Measurements from ENCODE around the gene PRPSAP1.
"Not testable (repeated sequence)": the region's sequence is repeated elsewhere in the genome, so short reads cannot be mapped to it uniquely, and the experiment has no call there.

PRPSAP1 gene

DNA sequence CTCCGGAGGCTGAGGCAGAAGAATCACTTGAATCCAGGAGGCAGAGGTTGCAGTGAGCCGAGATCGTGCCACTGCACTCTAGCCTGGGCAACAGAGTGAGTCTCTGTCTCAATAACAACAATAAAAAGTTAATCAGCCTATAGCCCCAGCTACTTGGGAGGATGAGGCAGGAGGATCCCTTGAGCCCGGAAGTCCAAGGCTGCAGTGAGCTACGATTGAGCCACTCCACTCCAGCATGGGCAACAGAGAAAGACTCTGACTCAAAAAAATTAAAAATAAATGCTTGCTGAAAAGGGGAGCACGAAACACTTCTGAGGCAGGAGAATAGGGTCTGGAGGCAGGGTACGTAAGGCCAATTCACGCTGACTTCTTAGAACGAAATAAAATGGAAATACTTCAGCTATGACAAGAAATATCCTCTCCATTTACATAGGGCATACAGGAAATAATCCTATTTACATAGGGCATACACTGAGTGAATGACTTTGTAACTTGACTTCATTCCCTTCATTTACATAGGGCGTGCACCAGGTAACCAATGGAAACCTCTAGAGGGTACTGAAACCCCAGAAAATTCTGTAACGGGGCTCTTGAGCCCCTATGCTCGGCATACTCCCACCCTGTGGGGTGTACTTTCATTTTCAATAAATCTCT, 3.2 kb upstream of the PRPSAP1 start:
- Histone ChIP-seq H3K9ac (ENCODE audit: low read depth, low read length) (no peak overlapping the region), H3K9me3 (ENCODE audit: control insufficient read depth, insufficient read depth, low read length) (no peaks in the 10 kb centered on the region), H3K36me3 (ENCODE audit: insufficient read depth, low read length) (no peaks in the 10 kb centered on the region), H3K4me1 (ENCODE audit: insufficient read depth, low read length) (0 out of 2 replicates have a peak, but pooled peaks cover 4% of the 10 kb centered on the region)

DNA sequence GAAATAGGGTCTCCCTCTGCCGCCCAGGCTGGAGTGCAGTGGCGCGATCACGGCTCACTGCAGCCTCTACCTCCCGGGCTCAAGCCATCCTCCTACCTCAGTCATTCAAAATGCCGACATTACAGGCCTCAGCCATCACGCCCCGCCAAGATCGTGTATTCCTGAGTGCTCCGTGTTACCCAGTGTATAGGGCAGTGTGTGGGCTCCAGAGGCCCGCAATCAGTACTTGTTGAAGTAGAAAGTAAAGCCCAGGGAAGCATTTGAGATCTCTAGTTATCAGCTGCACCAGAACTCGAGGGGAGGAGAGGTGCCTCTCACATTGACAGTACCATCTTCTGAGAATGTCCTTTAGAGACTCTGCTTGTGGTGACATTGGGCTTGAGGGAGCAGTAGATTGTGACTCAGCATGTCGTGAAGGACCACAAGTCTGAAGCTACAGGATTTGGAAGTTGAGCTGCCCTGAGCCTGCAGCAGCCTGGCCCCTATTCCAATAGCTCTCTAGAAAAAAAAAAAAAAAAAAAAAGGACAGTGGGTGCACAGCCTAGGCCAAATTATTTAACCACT, 1.1 kb upstream of the PRPSAP1 start:
- H3K9ac ChIP-seq (ENCODE audit: low read depth, low read length): peak overlapping the region; percentile 88; the same call in 1 of the 2 replicates
- H3K4me1 ChIP-seq (ENCODE audit: insufficient read depth, low read length): 0 out of 2 replicates have a peak, but pooled peaks cover 7% of the 10 kb centered on the region
- no peaks in the 10 kb centered on the region for H3K36me3 ChIP-seq (ENCODE audit: insufficient read depth, low read length)
- H3K9me3 ChIP-seq (ENCODE audit: control insufficient read depth, insufficient read depth, low read length): no peaks in the 10 kb centered on the region

DNA sequence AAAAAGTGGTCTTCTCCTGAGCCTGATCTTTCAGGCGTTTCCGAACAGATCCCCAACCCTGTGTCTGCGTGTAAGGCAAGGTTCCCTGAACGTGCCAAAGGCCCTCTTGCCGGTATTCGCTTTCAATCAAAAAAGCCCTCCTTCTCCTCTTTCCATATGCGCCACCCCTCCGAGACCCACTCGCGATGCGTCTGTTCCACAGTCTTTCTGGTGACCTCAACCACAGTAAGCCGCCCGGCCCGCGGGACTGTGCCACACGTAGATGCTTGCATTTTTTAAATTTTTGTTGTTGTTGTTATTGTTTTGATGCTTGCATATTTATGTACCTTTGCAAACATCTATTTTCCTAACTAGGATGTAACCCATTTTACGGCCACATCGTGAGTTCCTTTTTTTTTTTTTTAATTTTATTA, 607 bp upstream of the PRPSAP1 start:
- H3K9ac ChIP-seq (ENCODE audit: low read depth, low read length): peak overlapping the region; percentile 88
- 0 out of 2 replicates have a peak, but pooled peaks cover 7% of the 10 kb centered on the region for H3K4me1 ChIP-seq (ENCODE audit: insufficient read depth, low read length)
- no peaks in the 10 kb centered on the region for H3K36me3 ChIP-seq (ENCODE audit: insufficient read depth, low read length)
- H3K9me3 ChIP-seq (ENCODE audit: control insufficient read depth, insufficient read depth, low read length): no peaks in the 10 kb centered on the region

DNA sequence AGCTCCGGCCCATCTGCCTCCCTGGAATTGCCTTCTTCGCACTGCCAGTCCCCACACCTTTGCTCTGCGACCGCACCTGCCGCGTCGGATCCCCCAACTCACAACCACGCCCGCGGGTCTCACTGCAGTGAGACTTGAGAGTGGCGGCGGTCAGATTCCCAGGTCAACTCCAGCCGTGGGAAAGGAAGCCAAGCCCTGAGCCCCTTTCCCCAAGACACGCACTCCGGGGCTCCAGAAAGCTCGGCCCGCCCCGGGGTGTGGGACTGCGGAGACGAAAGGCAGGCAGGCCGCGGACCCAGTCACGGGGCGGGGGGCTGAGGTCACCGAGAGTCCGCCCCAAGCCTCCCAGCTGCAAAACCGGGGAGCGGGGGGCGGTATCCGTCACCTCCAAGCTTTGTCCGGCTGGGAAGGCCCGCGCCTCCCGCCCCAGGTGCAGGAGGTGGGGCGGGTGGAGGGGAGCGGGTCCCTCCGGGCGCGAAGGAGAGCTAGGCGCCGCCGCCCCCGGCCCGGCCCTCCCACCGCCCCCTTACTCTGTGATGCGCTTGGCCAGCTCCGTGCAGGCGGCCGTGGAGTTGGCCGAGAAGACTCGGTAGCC, 615 bp downstream of the PRPSAP1 start:
- no peaks in the 10 kb centered on the region for H3K9me3 ChIP-seq (ENCODE audit: control insufficient read depth, insufficient read depth, low read length)
- H3K36me3 ChIP-seq (ENCODE audit: insufficient read depth, low read length): no peaks in the 10 kb centered on the region
- H3K4me1 ChIP-seq (ENCODE audit: insufficient read depth, low read length): 0 out of 2 replicates have a peak, but pooled peaks cover 7% of the 10 kb centered on the region
- peak overlapping the region; percentile 88 for H3K9ac ChIP-seq (ENCODE audit: low read depth, low read length)

DNA sequence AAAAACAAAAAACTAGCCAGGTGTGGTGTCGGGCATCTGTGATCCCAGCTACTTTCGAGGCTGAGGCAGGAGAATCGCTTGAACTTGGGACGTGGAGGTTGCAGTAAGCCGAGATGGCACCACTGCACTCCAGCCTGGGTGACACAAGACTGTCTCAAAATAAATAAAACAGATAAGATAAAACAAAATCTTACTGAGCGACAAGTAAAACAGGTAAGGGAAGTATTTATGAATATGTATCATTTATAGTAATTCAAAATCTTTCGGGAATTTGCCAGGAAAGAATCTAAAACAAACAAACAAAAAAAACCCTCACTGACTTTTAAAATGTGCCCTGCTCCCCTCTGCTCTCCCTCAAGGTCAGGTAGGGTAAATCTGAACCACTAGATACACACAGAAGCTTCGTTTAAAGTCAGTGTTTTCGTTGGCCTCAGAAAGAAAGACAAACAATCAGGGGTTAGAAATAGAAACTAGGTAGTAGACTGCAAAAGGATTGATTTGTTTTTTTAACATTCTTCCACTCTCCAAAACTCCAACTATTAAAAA, 2.1 kb downstream of the PRPSAP1 start:
- Histone ChIP-seq H3K9ac (ENCODE audit: low read depth, low read length) (no peak overlapping the region), H3K36me3 (ENCODE audit: insufficient read depth, low read length) (no peaks in the 10 kb centered on the region), H3K4me1 (ENCODE audit: insufficient read depth, low read length) (0 out of 2 replicates have a peak, but pooled peaks cover 7% of the 10 kb centered on the region), H3K9me3 (ENCODE audit: control insufficient read depth, insufficient read depth, low read length) (no peaks in the 10 kb centered on the region)

DNA sequence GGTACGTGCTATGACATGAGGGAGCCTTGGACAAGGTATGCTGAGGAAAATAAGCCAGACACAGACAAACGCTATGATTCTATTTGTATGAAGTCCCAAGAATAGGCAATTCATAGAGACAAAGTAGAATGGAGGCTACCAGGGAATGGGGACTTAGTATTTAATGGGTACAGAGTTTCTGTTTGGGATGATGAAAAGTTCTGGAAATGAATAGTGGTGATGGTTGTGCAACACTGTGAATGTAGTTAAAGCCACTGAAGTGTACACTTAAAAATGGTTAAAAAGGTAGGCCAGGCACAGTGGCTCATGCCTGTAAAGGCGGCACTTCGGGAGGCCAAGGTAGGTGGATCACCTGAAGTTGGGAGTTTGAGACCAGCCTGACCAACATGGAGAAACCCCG, 3.3 kb downstream of the PRPSAP1 start:
- Histone ChIP-seq H3K9ac (ENCODE audit: low read depth, low read length) (no peak overlapping the region), H3K36me3 (ENCODE audit: insufficient read depth, low read length) (no peaks in the 10 kb centered on the region), H3K9me3 (ENCODE audit: control insufficient read depth, insufficient read depth, low read length) (no peaks in the 10 kb centered on the region), H3K4me1 (ENCODE audit: insufficient read depth, low read length) (0 out of 2 replicates have a peak, but pooled peaks cover 7% of the 10 kb centered on the region)

DNA sequence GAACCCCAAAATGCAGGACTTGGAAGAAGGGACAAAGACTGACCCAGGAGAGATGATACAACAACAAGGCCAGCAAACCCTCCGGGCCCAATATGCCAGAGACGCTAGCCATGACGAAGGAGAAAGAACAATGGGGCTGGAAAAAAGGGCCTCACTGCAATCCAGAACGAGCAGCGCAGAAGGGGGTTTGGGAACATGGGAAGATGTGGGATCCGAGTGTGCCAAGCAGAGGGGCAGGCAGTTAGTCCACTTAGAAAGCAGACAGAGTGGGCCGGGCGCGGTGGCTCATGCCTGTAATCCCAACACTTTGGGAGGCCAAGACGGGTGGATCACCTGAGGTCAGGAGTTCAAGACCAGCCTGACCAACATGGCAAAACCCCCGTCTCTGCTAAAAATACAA, 6.8 kb downstream of the PRPSAP1 start:
- H3K9ac ChIP-seq (ENCODE audit: low read depth, low read length); H3K4me1 ChIP-seq (ENCODE audit: insufficient read depth, low read length); H3K9me3 ChIP-seq (ENCODE audit: control insufficient read depth, insufficient read depth, low read length); H3K36me3 ChIP-seq (ENCODE audit: insufficient read depth, low read length): not testable (repeated sequence)

DNA sequence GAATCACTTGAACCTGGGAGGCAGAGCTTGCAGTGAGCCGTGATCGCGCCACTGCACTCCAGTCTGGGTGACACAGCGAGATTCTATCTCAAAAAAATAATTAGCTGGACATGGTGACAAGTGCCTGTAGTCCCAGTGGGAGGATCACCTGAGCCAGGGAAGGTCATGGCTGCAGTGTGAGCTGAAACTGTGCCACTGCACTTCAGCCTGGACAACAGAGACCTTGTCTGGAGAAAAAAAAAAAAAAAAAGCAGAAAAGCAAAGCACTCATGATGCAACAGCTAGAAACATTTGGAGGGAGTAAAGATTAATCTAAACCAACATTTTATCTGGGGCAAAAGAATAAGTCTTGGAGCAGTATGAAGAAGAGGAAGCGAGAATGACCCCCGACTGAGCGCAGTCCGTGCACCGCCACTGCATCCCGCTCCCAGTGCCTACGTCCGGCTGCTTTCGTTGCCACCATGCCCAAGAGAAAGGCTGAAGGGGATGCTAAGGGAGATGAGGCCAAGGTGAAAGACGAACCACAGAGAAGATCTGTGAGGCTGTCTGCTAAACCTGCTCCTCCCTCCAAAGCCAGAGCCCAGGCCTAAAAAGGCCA, 8.2 kb downstream of the PRPSAP1 start:
- Histone ChIP-seq H3K36me3 (ENCODE audit: insufficient read depth, low read length) (peaks cover 11% of the 10 kb centered on the region; the same call in 1 of the 2 replicates), H3K9me3 (ENCODE audit: control insufficient read depth, insufficient read depth, low read length) (no peaks in the 10 kb centered on the region), H3K4me1 (ENCODE audit: insufficient read depth, low read length) (no peaks in the 10 kb centered on the region), H3K9ac (ENCODE audit: low read depth, low read length) (no peak overlapping the region)

DNA sequence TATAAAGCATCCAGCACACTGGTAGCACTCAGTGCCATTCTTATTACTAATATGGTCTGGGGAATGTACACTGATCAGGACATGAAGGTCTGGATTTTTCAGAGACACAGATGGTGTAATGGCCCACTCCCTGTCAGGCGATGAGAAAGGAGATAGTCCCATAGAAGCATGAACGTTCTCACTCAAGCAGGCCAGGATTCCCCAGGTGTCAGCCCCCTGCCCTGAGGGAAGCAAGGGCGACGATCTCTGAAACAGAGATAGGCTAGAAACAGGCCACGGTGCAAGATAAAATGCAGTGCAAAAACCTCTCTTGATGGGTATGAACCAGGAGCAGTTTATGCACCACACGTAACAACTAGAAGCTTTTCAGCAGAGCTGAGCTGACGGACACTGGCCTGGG, 10.6 kb downstream of the PRPSAP1 start:
- Histone ChIP-seq H3K9ac (ENCODE audit: low read depth, low read length) (no peak overlapping the region), H3K9me3 (ENCODE audit: control insufficient read depth, insufficient read depth, low read length) (no peaks in the 10 kb centered on the region), H3K4me1 (ENCODE audit: insufficient read depth, low read length) (no peaks in the 10 kb centered on the region), H3K36me3 (ENCODE audit: insufficient read depth, low read length) (peaks cover 11% of the 10 kb centered on the region; the same call in 1 of the 2 replicates)

DNA sequence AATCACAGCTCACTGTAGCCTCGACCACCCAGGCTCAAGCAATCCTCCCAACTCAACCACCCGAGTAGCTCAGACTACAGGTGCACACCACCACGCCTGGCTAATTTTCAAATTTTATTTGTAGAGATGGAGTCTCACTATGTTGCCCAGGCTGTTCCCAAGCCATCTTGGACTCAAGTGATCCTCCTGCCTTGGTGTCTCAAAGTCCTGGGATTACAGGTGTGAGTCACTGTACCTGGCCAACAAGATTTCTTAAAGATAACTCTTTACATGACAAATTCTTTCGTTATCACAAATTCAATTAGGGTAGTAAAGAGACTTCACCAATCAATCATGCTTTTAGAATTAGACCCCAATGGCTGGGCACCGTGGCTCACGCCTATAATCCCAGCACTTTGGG, 12.4 kb downstream of the PRPSAP1 start:
- Histone ChIP-seq H3K9me3 (ENCODE audit: control insufficient read depth, insufficient read depth, low read length) (no peaks in the 10 kb centered on the region), H3K4me1 (ENCODE audit: insufficient read depth, low read length) (0 out of 2 replicates have a peak, but pooled peaks cover 5% of the 10 kb centered on the region), H3K36me3 (ENCODE audit: insufficient read depth, low read length) (peaks cover 11% of the 10 kb centered on the region; the same call in 1 of the 2 replicates), H3K9ac (ENCODE audit: low read depth, low read length) (no peak overlapping the region)

DNA sequence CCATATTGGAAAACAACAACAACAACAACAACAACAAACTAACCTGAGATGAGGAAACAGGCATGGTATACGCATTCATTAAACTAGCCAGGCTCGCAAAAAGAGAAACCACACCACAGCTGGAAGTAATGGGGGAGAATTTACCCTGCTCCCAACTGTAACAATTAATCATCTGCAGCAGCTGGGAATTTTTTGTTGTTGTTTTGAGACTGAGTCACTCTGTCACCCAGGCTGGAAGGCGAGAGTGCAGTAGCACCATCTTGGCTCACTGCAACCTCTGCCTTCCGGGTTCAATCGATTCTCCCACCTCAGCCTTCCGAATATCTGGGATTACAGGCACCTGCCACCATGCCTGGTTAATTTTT, 16.3 kb downstream of the PRPSAP1 start:
- Histone ChIP-seq H3K9me3 (ENCODE audit: control insufficient read depth, insufficient read depth, low read length) (no peaks in the 10 kb centered on the region), H3K9ac (ENCODE audit: low read depth, low read length) (no peak overlapping the region), H3K36me3 (ENCODE audit: insufficient read depth, low read length) (peaks cover 6% of the 10 kb centered on the region; the same call in 1 of the 2 replicates), H3K4me1 (ENCODE audit: insufficient read depth, low read length) (peaks cover 10% of the 10 kb centered on the region; the same call in 1 of the 2 replicates)

DNA sequence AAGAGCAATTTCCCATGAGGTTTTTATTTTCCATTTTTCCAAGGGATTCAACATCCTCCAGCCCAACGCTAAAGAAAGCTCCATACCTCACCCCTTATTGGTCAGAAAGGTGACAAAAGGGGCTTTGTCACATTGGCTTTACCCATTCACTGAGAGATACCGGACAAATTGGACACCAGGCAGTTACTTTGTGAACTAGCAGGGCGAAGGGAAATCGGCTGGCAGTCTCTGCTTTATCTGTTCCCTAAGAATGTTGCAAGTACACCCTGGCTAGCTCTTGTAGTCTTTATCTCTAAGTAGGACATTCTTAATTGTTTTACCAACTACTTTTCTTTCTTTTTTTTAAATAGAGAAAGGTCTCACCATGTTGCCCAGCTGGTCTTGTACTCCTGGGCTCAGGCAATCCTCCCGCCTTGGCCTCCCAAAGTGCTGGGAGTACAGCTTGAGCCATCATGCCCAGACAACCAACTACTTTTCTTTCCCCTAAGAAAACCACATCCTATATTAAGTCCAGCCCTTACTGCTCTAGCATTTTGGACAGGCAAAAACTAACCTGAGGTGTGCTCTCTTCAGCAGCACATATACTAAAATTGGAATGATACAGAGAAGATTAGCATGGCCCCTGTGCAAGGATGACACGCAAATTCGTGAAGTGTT, 16.8 kb downstream of the PRPSAP1 start:
- no peaks in the 10 kb centered on the region for H3K9me3 ChIP-seq (ENCODE audit: control insufficient read depth, insufficient read depth, low read length)
- H3K36me3 ChIP-seq (ENCODE audit: insufficient read depth, low read length): peaks cover under 1% of the 10 kb centered on the region; the same call in 1 of the 2 replicates
- peaks cover 10% of the 10 kb centered on the region; the same call in 1 of the 2 replicates for H3K4me1 ChIP-seq (ENCODE audit: insufficient read depth, low read length)
- no peak overlapping the region for H3K9ac ChIP-seq (ENCODE audit: low read depth, low read length)

DNA sequence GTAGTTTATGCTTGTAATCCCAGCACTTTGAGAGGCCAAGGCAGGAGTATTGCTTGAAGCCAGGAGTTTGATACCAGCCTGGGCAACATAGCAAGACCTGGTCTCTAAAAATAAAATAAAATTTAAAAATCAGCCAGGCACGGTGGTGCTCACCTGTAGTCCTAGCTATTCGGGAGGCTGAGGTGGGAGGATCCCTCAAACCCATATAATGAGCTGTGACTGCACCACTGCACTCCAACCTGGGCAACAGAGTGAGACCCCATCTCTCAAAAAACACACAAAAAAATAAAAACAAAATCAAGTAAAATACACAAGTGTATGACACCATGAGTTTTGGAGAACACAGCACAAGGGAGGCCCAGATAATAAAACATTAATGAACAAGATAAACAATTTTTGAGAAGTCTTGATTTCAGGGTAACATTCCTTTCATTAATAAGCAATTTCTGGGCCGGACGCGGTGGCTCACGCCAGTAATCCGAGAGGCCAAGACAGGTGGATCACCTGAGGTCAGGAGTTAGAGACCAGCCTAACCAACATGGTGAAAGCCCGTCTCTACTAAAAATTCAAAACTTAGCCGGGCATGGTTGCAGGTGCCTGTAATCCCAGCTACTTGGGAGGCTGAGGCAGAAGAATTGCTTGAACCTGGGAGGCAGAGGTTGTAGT, 17.9 kb downstream of the PRPSAP1 start:
- Histone ChIP-seq H3K4me1 (ENCODE audit: insufficient read depth, low read length) (peaks cover 10% of the 10 kb centered on the region; the same call in 1 of the 2 replicates), H3K9me3 (ENCODE audit: control insufficient read depth, insufficient read depth, low read length) (no peaks in the 10 kb centered on the region), H3K9ac (ENCODE audit: low read depth, low read length) (no peak overlapping the region), H3K36me3 (ENCODE audit: insufficient read depth, low read length) (no peaks in the 10 kb centered on the region)
